ENCODE data around the gene PLEKHG5. TPM values are rescaled to one million over a fixed set of nuclear protein-coding genes. Genes with fewer than 3 reads are reported as not detected.

Gene PLEKHG5
- total RNA-seq, 1 experiment from 2014 or later, result 0.86 TPM

DNA sequence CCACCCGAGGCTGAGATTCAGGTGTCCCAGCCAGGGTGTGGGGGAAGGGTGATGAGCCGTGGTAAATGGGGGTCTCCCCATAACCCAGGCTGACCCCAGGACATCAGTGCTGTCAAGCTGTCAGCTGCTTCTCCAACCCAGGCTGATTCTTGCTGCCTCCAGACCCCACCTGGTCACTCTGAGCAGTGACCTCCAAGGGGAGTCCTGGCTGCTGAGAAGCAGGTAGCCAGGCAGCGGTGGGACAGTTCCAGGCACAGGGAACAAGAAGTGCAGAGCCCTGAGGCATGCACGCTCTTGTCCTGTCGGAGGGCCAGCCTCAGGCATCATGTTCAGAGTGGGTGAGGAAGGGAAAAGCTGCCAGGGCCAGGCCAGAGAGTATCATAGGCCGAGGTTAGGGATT lies 65.8 kb downstream of the PLEKHG5 start:
- BruUV-seq (replicated peaks), result no TSS peak
- intact Hi-C loops (cut with micrococcal nuclease; ENCODE audit: unreplicated experiment), result no loop called here
- POLR2A ChIA-PET (ENCODE audit: low non-redundant PET), result no interaction called here
- H3K36me3 ChIP-seq (ENCODE audit: insufficient read depth, low read length, poor library complexity, severe bottlenecking), result no peaks in the 10 kb centered on the region
- no peaks in the 10 kb centered on the region for H3K9me3 ChIP-seq (ENCODE audit: low read depth, low read length, poor library complexity, severe bottlenecking)
- DNase-seq (ENCODE audit: low spot score), result no peak
- peaks cover 50% of the 10 kb centered on the region for H3K27me3 ChIP-seq (replicated peaks; ENCODE audit: insufficient read depth, low read depth, low read length, poor library complexity)
- H3K4me1 ChIP-seq (ENCODE audit: insufficient read depth, low read length, poor library complexity, severe bottlenecking), result no peaks in the 10 kb centered on the region
- CTCF ChIA-PET, result no interaction called here
- no peak overlapping the region for H3K27ac ChIP-seq (ENCODE audit: low read depth, low read length, poor library complexity, severe bottlenecking)
- no peak overlapping the region for H3K4me3 ChIP-seq (ENCODE audit: low read depth, low read length, poor library complexity, severe bottlenecking)
- TF ChIP-seq, protein P1, sequence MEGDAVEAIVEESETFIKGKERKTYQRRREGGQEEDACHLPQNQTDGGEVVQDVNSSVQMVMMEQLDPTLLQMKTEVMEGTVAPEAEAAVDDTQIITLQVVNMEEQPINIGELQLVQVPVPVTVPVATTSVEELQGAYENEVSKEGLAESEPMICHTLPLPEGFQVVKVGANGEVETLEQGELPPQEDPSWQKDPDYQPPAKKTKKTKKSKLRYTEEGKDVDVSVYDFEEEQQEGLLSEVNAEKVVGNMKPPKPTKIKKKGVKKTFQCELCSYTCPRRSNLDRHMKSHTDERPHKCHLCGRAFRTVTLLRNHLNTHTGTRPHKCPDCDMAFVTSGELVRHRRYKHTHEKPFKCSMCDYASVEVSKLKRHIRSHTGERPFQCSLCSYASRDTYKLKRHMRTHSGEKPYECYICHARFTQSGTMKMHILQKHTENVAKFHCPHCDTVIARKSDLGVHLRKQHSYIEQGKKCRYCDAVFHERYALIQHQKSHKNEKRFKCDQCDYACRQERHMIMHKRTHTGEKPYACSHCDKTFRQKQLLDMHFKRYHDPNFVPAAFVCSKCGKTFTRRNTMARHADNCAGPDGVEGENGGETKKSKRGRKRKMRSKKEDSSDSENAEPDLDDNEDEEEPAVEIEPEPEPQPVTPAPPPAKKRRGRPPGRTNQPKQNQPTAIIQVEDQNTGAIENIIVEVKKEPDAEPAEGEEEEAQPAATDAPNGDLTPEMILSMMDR (conservative IDR thresholded peaks at IDR 0.05; ENCODE audit: low read depth, low read length), result no peak
- no peak for TF ChIP-seq EZH2 (IDR thresholded peaks at IDR 0.05; ENCODE audit: borderline replicate concordance, low read depth, low read length, poor library complexity, severe bottlenecking)

DNA sequence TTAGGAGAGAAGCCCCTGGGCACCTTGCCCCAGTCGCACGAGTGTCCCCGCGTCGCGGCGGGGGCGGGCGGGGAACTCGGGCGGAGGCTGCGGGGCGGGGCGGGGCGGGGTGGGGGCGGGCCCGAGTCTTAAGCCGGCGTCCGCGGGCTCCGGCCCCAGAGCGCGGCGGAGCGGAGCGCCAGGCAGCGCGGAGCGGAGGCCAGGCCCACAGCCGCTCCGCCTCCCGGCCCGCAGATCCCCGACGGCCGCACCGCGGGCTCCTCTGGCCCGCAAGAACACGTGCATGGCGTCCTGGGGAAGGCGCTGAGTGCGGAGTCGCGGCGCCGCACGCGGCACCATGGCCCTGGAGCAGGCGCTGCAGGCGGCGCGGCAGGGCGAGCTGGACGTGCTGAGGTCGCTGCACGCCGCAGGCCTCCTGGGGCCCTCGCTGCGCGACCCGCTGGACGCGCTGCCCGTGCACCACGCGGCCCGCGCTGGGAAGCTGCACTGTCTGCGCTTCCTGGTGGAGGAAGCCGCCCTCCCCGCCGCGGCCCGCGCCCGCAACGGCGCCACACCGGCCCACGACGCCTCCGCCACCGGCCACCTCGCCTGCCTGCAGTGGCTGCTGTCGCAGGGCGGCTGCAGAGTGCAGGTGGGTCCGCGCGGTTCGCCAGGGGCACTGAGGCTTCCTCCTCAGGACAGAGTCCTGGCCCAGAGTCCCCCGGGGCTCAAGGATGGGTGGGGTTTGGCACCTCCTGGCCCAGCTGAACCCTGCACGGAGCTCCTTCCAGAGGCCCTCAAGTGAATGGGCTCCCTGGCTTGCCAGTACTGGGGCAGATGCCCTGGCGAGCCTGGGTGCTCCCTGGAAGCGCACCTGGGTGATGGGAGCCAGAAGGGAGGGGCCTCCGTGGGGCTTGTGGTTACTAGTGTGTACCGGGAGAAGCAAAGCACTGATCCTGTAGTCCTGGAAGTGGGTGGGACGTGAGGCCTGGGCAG lies 66.6 kb downstream of the PLEKHG5 start, which contains the start of gene ESPN:
Gene ESPN, plus strand, starts transcription at position 158 of the 975 bp plus-strand sequence. Its CDS starts 180 bp downstream, at position 338.
- H3K27me3 ChIP-seq (replicated peaks; ENCODE audit: insufficient read depth, low read depth, low read length, poor library complexity), result peaks cover 57% of the 10 kb centered on the region

DNA sequence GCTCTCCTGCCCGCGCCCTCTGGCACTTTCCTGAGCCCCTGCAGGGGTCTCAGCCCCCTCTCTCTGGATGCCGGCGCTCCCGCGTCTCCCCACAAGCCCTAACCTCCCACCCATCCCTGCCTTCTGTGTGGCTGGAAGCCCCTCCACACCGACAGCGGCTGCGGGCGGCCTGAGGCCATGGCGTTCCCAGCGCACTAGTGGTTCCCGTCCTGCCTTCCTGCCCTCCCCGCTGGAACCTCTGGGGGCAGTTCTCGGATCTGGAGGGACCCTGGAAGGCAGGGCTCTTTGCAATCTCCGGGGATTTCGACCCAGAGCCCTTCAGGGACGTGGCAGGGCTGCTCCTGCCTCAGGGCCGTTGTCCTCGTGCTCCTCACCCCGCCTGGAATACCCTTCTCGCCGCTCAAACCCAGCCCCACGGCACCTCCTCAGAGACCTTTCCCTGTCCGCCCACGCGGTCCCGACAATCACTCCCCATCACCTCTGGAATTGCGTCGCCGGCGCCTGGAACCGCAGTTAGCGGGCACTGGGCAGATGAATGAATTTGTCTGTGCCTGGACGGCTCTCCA lies 67.4 kb downstream of the PLEKHG5 start:
- Histone ChIP-seq H3K36me3 (ENCODE audit: insufficient read depth, low read length, poor library complexity, severe bottlenecking) (no peaks in the 10 kb centered on the region), H3K27me3 (replicated peaks; ENCODE audit: insufficient read depth, low read depth, low read length, poor library complexity) (peaks cover 65% of the 10 kb centered on the region), H3K4me1 (ENCODE audit: insufficient read depth, low read length, poor library complexity, severe bottlenecking) (peaks cover 12% of the 10 kb centered on the region), H3K27ac (ENCODE audit: low read depth, low read length, poor library complexity, severe bottlenecking) (no peak overlapping the region), H3K4me3 (ENCODE audit: low read depth, low read length, poor library complexity, severe bottlenecking) (no peak overlapping the region), H3K9me3 (ENCODE audit: low read depth, low read length, poor library complexity, severe bottlenecking) (no peaks in the 10 kb centered on the region)
- intact Hi-C loops (cut with micrococcal nuclease; ENCODE audit: unreplicated experiment), result no loop called here
- TF ChIP-seq, protein P1 (conservative IDR thresholded peaks at IDR 0.05; ENCODE audit: low read depth, low read length), result no peak
- peak; percentile 89 for TF ChIP-seq EZH2 (IDR thresholded peaks at IDR 0.05; ENCODE audit: borderline replicate concordance, low read depth, low read length, poor library complexity, severe bottlenecking)
- no peak for DNase-seq (ENCODE audit: low spot score)
- BruUV-seq (replicated peaks), result no TSS peak
- ChIA-PET POLR2A (ENCODE audit: low non-redundant PET) (no interaction called here), CTCF (interaction anchor here (1.1 to 1.6 kb wide), 3 partner anchors 10 to 20 kb away, joined by 4 to 9 read pairs (median 7); no protein-coding TSS in a partner anchor)

More for the DNA sequence above, 66.6 kb downstream of the PLEKHG5 start, which contains the start of gene ESPN:
- POLR2A ChIA-PET (ENCODE audit: low non-redundant PET), result no interaction called here
- CTCF ChIA-PET, result no interaction called here
- intact Hi-C loops (cut with micrococcal nuclease; ENCODE audit: unreplicated experiment), result no loop called here
- H3K4me1 ChIP-seq (ENCODE audit: insufficient read depth, low read length, poor library complexity, severe bottlenecking), result peaks cover 5% of the 10 kb centered on the region
- no TSS peak for BruUV-seq (replicated peaks)
- H3K9me3 ChIP-seq (ENCODE audit: low read depth, low read length, poor library complexity, severe bottlenecking), result no peaks in the 10 kb centered on the region
- DNase-seq (ENCODE audit: low spot score), result no peak
- H3K4me3 ChIP-seq (ENCODE audit: low read depth, low read length, poor library complexity, severe bottlenecking), result no peak within 1 kb of the TSS
- H3K27ac ChIP-seq (ENCODE audit: low read depth, low read length, poor library complexity, severe bottlenecking), result no peak within 1 kb of the TSS
- TF ChIP-seq EZH2 (IDR thresholded peaks at IDR 0.05; ENCODE audit: borderline replicate concordance, low read depth, low read length, poor library complexity, severe bottlenecking), result no peak
- TF ChIP-seq, protein P1 (conservative IDR thresholded peaks at IDR 0.05; ENCODE audit: low read depth, low read length), result no peak
- H3K36me3 ChIP-seq (ENCODE audit: insufficient read depth, low read length, poor library complexity, severe bottlenecking), result no peaks in the 10 kb centered on the region
